Glutamatergic neuron (in vitro differentiated cells): Measurements from ENCODE around the gene FSD1. TPM values are rescaled to one million over a fixed set of nuclear protein-coding genes. Genes with fewer than 3 reads are reported as not detected.

Experiments
- DNase-seq: peaks from one replicate; pipeline ENCODE4 v3.0.0; 2022
- H3K27ac Mint-ChIP-seq: one replicate; pipeline ENCODE4 v1.8.0; 2020; ENCODE audit warnings: mild to moderate bottlenecking, mixed read lengths, inconsistent platforms; ENCODE audit not compliant: unreplicated experiment
- H3K27me3 Mint-ChIP-seq: one replicate; pipeline ENCODE4 v1.8.0; 2020; ENCODE audit warnings: mild to moderate bottlenecking, moderate library complexity, mixed read lengths, inconsistent platforms; ENCODE audit not compliant: unreplicated experiment
- H3K36me3 Mint-ChIP-seq: one replicate; pipeline ENCODE4 v1.8.0; 2020; ENCODE audit warnings: mild to moderate bottlenecking, mixed read lengths, inconsistent platforms; ENCODE audit not compliant: unreplicated experiment
- H3K4me1 Mint-ChIP-seq: one replicate; pipeline ENCODE4 v1.8.0; 2020; ENCODE audit warnings: mild to moderate bottlenecking, low read depth, mixed read lengths, inconsistent platforms; ENCODE audit not compliant: unreplicated experiment
- H3K4me3 Mint-ChIP-seq: one replicate; pipeline ENCODE4 v1.8.0; 2020; ENCODE audit warnings: mild to moderate bottlenecking, mixed read lengths, inconsistent platforms; ENCODE audit not compliant: unreplicated experiment
- H3K9me3 Mint-ChIP-seq: one replicate; pipeline ENCODE4 v1.8.0; 2020; ENCODE audit warnings: mild to moderate bottlenecking, moderate library complexity, mixed read lengths, inconsistent platforms; ENCODE audit not compliant: unreplicated experiment
- total RNA-seq: library from RNA; stranded (reverse); fragmentation: NEBNext Ultra II Directional; extraction: Animal tissue kit (Norgen Biotek cat#: 25700); gene quantifications from one replicate; pipeline ENCODE4 v1.2.1, GENCODE V29; 2021; ENCODE audit not compliant: unreplicated experiment
- TF ChIP-seq, protein P1 (sequence below): fragments of 200-600 bp; sonication (generic); IDR thresholded peaks from one replicate; pipeline ENCODE4 v1.5.0; 2021; ENCODE audit not compliant: partially characterized antibody, unreplicated experiment

The FSD1 gene
- total RNA-seq, 1 donor from 2014 or later, result 156 TPM

DNA sequence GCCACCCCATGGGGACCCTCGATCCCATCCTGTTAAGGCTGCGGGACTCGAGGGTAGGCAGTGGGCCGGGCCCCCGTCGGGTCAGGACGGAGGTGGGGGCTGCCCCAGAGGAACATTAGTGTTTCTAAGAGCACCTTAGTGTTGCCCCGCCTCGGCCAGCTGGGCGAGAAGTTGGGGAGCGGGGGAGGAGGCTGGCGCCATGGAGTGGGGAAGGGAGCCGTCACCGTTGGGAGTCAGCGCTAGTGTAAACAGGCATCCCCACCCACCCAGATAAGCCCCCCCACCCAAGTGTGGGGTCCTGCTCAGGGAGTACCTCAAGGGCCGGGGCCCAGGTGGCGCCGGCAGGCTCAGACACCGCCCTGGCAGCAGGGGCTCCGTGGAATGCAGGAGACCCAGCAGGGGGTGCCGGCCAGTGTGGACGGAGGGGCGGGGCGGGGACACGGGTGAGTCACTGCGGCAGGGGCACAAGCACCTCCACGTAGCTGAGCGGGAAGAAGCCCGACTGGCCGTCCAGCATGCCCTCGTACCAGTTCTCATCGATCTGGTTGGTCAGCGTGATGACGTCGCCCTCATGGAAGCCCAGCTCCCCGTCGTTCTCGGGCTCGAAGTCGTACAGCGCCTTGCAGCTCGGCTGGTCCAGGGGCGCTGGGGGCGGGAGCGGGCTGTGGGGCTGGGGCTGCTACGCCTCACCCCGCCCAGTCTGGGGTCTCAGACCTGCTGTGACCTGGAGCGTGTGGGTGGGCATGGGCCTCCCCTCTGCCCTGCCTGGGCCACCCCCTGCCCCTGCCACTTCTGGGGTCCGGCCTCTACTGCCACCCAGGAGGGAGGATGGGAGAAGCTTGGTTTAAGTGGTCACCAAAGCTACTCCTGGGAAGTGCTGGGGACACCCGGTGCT lies 57.0 kb downstream of the FSD1 start:
- Mint-ChIP-seq H3K9me3 (peaks cover 12% of the 10 kb centered on the region), H3K36me3 (no peaks in the 10 kb centered on the region), H3K4me3 (no peak overlapping the region), H3K27ac (peak overlapping the region; percentile 95), H3K4me1 (peaks cover 10% of the 10 kb centered on the region), H3K27me3 (peaks cover 16% of the 10 kb centered on the region)
- no peak for DNase-seq
- TF ChIP-seq, protein P1, sequence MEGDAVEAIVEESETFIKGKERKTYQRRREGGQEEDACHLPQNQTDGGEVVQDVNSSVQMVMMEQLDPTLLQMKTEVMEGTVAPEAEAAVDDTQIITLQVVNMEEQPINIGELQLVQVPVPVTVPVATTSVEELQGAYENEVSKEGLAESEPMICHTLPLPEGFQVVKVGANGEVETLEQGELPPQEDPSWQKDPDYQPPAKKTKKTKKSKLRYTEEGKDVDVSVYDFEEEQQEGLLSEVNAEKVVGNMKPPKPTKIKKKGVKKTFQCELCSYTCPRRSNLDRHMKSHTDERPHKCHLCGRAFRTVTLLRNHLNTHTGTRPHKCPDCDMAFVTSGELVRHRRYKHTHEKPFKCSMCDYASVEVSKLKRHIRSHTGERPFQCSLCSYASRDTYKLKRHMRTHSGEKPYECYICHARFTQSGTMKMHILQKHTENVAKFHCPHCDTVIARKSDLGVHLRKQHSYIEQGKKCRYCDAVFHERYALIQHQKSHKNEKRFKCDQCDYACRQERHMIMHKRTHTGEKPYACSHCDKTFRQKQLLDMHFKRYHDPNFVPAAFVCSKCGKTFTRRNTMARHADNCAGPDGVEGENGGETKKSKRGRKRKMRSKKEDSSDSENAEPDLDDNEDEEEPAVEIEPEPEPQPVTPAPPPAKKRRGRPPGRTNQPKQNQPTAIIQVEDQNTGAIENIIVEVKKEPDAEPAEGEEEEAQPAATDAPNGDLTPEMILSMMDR, result no peak

DNA sequence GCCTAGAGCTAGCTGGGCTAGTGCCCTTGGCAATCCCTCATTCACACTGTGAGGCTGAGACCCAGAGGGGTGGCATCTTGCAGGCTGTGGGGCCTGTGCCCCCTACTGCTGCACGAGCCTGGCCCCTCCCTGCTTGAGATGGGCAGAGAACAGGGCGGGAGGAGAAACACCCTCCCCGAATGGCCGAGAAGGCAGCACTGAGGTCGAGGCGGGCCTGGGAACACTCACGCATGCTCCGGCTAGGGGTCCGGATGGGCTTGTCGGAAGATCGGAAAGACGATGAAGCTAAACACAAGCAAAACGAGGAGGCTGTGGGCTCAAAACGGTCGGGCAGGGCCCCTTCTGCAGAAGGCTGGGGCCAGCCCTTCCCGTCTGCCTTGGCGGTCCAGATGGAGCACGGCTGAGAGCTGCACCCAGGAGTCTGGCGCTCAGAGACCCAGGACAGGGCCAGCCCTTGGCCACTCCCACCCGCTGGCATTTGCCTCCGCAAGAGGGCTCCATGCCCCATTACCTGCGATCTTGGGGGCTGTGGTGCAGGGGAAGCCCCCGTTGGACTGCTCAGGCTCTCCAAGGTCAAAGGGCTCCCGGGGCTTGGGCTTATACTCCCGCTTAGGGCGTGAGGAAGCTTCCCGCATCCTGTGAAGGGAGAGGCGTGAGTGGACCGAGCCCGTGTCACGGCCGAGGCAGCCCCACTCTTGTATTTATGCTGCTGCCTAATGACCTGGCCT lies 57.9 kb downstream of the FSD1 start:
- TF ChIP-seq, protein P1, result no peak
- Mint-ChIP-seq H3K9me3 (peaks cover 15% of the 10 kb centered on the region), H3K27ac (peak overlapping the region; percentile 73), H3K4me3 (peak overlapping the region; percentile 28), H3K27me3 (peaks cover 22% of the 10 kb centered on the region), H3K36me3 (no peaks in the 10 kb centered on the region), H3K4me1 (peaks cover 11% of the 10 kb centered on the region)
- no peak for DNase-seq

DNA sequence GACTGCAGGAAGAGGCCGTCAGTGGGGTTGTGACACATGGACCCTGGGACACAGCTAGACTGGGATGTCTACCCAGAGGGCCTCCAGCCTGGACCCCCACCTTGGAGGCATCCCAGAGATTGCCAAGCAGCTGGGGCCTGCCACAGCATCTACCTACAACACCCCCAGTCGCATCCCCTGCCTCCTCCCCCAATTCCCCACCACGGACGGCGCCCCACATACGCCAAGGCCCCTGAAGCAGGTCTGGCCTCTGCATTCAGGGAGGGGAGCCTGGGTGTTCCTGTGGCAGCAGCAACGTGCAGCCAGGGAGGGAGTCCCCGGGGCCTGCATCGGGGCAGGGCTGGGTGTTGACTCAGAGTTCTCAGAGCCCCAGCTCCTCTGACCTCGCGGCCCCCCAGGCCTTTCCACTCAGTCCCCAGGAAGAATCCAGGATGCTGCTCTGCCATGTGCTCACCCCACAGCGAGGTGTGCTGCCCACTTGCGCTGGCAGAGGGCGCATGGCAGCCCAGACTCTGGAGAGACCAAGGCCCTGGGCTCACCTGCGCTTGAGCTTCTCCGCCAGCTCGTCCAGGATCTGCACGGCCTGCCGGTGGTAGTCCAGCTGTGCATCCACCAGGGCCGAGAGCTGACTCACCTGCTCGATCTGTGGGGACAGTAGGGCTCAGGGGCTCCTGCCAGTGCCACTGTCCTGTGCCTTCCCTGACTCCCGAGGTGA lies 58.6 kb downstream of the FSD1 start:
- Mint-ChIP-seq H3K4me3 (no peak overlapping the region), H3K4me1 (peaks cover 17% of the 10 kb centered on the region), H3K36me3 (no peaks in the 10 kb centered on the region), H3K27me3 (peaks cover 25% of the 10 kb centered on the region), H3K9me3 (peaks cover 18% of the 10 kb centered on the region), H3K27ac (peak overlapping the region; percentile 33)
- DNase-seq, result no peak
- TF ChIP-seq, protein P1, result no peak

DNA sequence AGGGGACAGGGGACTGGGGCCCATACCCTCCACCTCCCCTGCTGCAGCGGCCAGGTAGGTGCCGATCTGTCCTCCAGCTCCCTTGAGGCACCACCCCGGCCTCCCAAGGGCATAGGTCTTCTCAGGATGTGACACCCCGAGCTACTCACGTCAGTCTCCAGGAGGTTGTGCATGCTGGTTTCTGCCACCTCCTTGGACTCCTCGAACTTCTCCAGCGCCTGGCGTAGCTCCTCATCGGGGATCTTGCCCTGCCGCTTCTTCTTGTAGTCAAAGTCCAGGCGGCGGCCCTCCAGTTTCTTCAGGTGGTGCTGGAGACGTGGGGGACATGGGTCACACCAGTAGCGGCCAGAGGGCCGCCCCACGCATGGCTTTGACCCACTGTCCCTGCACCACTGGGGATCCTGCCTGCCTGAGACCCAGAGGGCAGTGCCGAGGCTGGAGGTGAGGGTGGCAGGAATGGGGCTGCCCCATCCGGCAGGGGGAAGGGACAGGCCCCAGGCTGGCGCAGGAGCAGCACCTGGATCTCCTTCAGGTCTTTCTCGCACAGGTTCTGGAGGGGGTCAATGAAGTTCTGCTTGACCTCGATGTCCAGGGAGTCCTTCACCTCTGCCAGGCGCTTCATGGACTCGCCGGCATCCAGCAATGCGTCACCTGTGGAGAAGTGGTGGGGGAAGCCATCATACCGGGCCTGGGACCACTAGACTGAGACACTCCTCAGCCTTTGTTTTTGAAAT lies 59.3 kb downstream of the FSD1 start:
- Mint-ChIP-seq H3K36me3 (no peaks in the 10 kb centered on the region), H3K4me1 (peaks cover 19% of the 10 kb centered on the region), H3K27ac (no peak overlapping the region), H3K4me3 (no peak overlapping the region), H3K27me3 (peaks cover 28% of the 10 kb centered on the region), H3K9me3 (peaks cover 23% of the 10 kb centered on the region)
- DNase-seq, result no peak
- TF ChIP-seq, protein P1, result no peak
